HG02588 (cell line): ENCODE results near the gene RITA1.
A peak's percentile ranks its signal among the peaks of the same experiment; 100 is the strongest.
"Not testable (repeated sequence)": the region's sequence is repeated elsewhere in the genome, so short reads cannot be mapped to it uniquely, and the experiment has no call there.

Source experiments
- ATAC-seq: cut with Tn5 transposase; IDR thresholded peaks from one replicate; pipeline ENCODE4 v1.9.1; 2021; ENCODE audit warnings: mild to moderate bottlenecking, moderate library complexity; ENCODE audit not compliant: unreplicated experiment

RITA1 gene

DNA sequence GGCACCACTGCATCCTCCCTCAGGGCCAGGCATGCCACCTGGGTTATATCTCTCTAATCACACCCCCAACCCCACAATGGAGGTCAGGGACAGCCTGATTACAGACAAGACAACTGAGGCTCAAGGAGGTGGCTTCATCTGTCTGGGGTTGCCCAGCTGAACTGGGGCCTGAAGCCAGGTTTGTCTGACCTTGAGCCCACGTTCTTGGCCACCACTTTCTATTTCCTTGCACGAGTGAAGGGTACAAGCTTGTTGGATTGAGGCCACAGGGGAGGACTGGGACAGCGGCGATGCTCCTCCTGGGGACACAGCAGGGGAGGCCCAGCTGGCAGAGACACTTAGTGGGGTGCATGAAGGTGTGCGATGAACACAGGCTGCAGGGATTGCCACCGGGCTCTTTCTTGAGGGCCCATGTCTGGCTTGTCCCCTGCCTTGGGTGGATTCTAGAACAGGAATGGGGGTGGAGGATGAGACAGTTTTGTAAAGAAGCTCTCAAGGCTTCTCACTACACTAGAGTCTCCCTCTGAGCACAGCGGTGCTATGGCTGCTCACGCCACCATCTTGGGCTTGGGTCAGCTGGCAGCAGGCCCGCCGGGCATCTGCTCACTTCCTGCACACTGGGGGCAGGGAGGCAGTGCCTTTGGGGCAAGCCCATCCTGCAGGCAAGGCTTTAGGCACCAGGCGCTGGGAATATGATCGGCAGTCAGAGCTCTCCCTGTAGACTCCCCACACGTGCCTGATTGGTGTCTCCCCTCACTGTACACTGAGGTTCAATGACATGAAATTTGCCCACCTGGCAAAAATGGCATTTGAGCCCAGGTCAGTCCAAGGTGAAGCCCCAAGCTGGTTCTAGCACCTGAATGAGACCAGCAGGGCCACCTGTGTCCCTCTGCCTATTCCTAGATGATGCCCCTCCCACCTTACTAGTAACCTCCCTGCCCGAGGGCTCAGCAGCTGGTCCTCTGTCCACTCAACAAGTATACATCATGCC lies 16.0 kb downstream of the RITA1 start:
- no peak for ATAC-seq

DNA sequence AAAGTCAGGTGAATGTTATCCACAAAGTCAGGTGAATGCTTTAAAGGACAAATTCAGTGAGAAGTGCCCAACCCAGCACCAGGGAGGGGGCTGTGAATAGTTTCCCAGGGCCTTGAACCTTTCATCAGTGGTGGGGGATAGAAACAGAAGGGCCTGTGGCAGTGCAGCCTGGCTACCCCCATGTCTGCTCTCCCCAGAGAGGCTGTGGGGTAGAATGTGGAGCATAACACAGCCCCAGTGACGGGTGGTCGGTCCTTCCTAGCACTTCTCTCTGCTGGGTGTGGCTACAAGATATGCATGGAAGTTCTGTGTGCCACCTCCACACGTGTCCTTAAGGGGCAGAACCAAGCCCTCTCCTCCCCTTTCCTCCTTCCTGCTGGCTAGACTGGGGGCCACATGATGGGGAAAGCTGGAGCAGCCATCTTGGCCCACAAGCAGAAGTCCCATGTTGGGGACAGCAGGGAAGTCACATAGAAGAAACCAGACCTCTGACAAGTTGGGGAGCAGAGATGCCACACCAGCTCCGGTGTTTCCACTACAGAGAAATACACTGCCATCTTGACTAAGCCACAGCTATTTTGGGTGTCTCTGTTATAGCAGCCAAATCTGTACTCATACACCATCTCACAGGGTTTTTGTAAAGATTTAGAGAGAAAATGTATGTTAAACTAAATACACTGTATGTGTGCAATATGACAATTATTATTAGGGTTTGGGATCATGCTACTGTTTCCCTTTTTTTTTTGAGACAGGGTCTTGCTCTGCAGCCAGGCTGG lies 17.0 kb downstream of the RITA1 start:
- ATAC-seq, result no peak

- ATAC-seq, result no peak
These were observed 18.6 kb downstream of the RITA1 start for GRCh38 chr12:113203852-113204760.

DNA sequence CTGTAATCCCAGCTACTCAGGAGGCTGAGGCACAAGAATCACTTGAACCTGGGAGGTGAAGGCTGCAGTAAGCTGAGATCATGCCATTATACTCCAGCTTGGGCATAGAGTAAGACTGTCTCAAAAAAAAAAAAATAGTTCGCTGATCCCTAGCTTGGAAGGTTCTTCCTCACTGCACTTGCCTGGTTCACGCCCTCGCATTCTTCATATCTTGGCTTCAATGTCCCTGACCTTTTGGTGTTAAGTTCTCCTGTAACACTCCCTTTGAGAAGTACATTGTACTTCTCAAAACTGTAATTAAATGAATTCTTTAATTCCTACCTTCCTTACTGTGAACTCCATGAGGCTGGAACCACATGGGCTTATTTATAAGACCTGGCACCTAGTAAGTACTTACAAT lies 19.3 kb downstream of the RITA1 start:
- no peak for ATAC-seq

GRCh38 chr12:113206802-113207201 lies 21.3 kb downstream of the RITA1 start:
- ATAC-seq, result not testable (repeated sequence)

DNA sequence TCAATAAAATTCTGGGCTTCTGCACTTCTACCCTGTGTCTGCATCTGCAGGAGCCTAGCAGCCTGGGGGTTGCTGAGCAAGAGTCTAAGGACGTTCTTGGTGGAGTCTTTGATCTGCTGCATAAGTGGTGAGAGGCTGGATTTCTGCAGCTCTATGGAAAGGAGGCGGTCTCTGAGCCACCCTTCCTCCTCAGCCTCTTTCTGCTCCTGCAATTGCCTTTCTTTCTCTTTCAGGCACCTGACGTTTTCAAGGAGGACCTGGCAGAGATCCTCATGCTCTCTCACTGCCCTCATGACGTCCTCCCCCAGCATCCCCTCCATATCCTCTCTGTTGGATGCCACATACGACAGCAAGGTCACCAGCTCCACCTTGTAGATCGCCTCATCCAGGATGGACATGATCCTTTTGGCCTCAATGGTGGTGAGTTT lies 22.1 kb downstream of the RITA1 start:
- ATAC-seq, result no peak

DNA sequence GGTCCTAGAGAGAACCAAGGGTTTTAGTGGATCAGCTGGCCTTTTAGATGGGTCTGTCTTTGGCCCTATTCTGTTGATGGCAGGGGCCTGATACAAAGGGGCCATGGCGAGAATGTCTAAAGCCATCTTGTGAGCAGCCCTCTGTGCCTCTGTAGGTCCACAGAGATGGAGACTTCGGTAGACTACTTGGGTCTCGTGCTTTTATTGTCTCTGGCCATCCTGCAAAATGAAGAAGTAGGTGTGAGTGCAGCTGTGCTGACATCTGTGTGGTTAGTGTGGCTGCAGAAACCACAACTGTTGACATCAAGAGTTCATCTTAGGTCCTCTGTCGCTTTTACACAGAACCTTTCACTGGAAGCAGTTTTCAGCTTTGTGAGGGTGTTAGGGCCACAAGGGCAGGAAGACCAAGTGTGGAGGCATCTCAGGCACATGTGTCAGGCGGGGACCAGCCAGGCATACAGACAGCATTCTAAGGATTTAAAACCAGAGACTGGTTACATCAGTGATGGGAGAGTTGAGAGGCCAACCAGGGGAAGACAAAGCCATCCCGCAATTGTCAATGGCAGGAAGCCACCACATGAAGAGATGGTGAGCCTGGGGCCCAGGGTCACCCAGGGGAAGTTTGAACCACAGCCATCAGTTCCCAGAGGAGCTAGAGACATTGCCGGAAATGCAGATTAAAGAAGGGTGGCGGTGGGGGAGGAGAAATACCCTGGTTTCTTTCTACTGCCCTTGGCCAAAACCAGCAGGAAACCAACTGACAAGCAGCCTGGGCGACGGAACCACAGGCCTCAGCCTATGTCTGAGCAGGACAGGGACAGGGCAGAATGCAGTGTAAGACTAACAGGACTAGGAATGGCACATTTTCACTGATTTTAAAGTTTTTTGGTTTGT lies 22.8 kb downstream of the RITA1 start:
- ATAC-seq, result peak; percentile 78

DNA sequence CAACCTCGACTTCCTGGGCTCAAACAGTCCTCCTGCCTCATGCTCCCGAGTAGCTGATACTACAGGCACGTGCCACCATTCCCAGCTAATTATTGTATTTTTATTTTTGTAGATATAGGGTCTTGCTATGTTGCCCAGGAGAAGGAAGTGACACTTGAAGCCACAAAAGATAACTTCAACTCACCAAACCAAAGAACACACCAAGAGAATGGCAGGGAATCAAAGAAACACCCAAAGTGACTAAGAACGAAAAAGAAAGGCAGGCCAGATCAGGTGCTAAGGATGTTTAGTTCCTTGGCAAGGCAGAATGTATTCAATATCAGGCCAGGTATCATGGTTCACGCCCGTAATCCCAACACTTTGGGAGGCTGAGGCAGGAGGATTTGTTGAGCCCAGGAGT lies 25.6 kb downstream of the RITA1 start:
- no peak for ATAC-seq

- peak; percentile 56 for ATAC-seq
These were observed 29.4 kb downstream of the RITA1 start for GRCh38 chr12:113214895-113215400.

- ATAC-seq, result no peak
These were observed 30.5 kb downstream of the RITA1 start for GRCh38 chr12:113216027-113216426.

DNA sequence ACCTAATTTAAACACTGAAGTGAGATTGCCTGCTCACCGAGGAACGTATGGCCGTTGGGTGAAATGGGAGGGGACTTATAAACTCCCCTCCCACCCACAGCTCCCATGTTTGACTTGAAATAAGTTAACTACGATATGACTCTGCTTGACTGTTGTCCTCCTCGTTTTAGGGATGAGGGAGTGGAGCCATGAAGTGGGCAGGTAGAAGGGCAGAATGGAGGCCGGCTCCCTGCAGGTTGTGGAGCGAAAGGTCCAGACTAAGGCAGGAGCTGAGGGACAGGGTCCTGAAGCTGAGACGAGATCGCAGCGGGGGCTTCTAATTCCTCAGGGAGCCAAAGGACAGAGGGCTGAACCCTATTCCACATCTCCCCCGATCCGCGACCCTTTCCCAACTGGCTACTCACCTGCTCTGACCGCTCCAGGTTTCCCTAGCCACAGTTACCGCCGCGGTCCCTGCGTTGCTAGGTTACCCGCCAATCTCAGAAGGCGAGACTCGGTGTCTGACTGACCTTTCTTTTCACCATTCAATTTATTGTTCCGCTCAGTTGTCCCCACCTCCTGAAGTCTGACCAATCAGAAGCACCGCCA lies 35.2 kb downstream of the RITA1 start:
- ATAC-seq, result no peak

DNA sequence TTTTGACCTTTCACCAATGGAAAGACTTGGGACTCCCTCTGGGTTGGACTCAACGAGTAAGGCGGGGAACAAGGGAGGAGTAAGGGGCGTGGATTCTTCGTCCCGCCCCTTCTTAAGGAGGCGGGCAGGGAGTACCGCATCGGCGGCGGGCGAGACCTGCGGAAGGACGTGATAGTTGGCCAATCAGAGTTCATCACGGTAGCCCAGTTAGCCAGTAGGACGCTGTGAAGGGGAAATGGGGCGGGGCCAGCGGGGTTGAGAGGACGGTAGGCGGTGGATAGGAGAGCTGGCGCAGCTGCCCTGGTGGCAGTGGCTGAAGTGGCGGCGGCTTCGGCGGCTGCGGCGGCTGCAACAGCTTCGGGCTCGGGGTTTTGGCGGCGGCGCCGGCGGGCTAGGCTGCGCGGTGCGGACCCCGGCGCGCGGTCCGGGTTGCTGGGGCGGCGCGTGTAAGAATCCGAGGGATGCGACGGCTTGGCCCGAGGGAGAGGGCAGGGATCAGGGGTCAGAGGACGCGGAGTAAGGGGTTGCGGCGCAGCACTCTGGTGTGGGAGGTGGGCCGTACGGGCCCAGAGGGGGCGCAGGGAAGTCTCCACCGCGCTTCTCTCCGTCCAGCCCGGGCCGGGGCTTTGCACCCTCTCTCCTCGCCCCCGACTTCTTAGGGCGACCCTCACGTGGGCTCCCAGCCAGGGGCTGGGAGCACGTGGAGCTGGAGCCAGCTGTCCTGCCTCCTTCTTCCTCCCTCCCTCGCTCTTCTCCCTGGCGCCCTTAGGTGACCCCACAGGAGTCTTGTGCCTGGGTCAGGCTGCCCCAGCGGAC lies 35.9 kb downstream of the RITA1 start, which contains the start of gene TPCN1:
Gene TPCN1, plus strand, starts transcription at position 284 of the 816 bp plus-strand sequence. CDS start 5,389 bp downstream, outside the sequence.
- ATAC-seq, result peak; percentile 89

DNA sequence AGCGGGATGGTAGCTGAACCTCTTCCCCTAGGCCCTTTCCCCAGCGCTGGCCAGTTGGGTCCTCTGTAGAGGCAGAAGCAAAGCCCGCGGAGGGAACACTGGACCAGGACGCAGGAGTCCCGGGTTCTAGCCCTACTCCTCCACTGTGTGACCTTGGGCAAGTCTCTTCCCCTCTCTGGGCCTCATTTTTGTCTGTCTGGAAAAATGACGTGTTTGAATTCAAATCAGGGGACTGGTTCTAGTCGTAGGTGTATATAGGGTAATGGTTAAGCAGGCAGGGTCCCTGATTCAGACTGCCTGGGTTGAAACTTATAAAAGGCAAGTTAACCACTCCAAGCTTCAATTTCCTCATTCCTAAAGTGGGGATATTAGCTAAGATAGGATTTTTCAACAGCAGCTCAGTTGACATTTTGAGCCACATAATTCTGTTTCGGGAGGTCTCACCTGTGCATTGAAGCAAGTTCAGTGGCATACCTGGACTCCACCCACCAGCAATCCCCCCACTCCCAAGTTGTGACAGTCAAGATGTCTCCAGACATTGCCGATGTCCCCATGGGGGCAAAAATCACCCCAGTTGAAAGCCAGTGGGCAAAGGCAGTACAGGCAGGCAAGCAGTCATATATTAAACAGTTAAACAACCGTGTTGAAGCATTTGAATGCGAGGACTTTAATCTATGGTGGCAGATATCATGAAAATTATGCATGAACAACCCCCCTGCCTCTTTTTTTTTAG lies 36.6 kb downstream of the RITA1 start:
- ATAC-seq, result no peak

- no peak for ATAC-seq
These were observed 37.4 kb downstream of the RITA1 start for GRCh38 chr12:113222730-113223531.

GRCh38 chr12:113224955-113225354 lies 39.4 kb downstream of the RITA1 start:
- ATAC-seq, result no peak

DNA sequence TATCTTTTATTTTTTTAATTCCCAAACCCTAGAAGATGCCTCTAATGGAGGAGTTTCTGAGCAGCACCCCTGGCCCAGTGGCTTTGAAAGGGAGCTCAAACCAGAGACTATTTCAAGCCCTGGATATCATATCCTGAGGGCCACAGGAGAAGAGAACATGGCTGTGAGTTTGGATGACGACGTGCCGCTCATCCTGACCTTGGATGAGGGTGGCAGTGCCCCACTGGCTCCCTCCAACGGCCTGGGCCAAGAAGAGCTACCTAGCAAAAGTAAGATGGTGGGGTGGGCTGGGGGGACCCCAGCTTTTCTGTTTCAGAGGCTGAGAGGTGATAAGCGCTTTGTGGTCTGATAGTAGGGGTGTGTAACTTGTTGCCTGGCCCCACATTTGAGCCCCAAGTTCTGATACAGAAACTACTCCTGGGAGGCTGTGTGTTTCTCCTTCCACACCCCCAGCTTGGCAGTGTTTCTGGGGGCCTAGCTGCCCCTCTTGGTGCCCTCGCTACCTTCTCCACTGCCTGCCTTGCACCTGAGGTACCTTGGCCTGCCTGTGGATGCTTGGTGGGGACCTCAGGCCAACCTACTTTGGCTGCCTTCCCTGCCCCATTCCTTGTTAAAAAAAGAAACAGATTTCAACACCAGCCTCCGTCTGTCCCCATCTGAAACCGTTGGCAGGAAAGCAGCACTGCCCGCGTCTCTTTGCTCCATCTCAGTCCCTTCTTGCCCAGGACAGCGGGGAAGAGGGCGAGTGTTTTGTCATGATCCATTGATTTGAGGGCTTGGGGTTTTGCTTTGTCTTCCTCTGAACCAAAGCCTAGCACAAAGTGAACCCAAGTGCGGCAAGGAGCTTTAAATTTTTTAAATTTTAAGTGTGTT lies 41.4 kb downstream of the RITA1 start:
- ATAC-seq, result no peak
